ENCODE results near the gene MCF2L. TPM values are rescaled to one million over a fixed set of nuclear protein-coding genes. Genes with fewer than 3 reads are reported as not detected.

Gene MCF2L, protein sequence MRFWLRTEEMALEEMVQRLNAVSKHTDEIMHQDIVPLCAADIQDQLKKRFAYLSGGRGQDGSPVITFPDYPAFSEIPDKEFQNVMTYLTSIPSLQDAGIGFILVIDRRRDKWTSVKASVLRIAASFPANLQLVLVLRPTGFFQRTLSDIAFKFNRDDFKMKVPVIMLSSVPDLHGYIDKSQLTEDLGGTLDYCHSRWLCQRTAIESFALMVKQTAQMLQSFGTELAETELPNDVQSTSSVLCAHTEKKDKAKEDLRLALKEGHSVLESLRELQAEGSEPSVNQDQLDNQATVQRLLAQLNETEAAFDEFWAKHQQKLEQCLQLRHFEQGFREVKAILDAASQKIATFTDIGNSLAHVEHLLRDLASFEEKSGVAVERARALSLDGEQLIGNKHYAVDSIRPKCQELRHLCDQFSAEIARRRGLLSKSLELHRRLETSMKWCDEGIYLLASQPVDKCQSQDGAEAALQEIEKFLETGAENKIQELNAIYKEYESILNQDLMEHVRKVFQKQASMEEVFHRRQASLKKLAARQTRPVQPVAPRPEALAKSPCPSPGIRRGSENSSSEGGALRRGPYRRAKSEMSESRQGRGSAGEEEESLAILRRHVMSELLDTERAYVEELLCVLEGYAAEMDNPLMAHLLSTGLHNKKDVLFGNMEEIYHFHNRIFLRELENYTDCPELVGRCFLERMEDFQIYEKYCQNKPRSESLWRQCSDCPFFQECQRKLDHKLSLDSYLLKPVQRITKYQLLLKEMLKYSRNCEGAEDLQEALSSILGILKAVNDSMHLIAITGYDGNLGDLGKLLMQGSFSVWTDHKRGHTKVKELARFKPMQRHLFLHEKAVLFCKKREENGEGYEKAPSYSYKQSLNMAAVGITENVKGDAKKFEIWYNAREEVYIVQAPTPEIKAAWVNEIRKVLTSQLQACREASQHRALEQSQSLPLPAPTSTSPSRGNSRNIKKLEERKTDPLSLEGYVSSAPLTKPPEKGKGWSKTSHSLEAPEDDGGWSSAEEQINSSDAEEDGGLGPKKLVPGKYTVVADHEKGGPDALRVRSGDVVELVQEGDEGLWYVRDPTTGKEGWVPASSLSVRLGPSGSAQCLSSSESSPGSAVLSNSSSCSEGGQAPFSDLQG
- 0.32 to 0.73 TPM (median 0.36 TPM) in 5 replicates for total RNA-seq (2022; extraction: Qiagen RNA extraction; ENCODE audit: low read depth)

GRCh38 chr13:112968910-112969691 lies at the start of gene MCF2L:
Gene MCF2L, plus strand, starts transcription at chr13:112969214. Its CDS starts 166 bp downstream, at chr13:112969380.

DNA sequence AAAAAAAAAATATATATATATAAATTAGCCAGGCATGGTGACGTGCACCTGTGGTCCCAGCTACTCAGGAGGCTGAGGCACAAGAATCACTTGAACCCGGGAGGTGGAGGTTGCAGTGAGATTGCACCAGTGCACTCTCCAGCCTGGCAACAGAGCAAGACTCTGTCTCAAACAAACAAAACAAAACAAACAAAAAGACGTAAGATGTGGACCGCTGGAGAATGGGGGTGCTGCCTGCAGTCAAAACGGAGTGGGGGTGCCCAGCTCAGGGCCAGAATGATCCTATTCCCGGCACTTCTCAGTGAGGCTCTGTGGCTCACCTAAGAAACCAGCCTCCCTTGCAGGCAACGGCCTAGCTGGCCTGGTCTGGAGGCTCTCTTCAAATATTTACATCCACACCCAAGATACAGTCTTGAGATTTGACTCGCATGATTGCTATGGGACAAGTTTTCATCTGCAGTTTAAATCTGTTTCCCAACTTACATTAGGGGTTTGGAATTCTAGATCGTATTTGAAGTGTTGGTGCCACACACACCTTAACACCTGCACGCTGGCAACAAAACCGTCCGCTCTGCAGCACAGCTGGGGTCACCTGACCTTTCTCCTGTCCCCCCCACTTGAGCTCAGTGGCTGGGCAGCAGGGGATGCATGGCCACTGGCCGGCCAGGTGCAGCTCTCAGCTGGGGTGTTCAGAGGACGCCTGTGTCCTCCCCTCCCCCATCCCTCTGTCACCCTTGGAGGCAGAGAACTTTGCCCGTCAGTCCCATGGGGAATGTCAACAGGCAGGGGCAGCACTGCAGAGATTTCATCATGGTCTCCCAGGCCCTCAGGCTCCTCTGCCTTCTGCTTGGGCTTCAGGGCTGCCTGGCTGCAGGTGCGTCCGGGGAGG lies 136.3 kb downstream of the MCF2L start, which contains the start of gene F7:
TSS of gene F7 (plus strand) at position 760 of the 889 bp plus-strand sequence. CDS start at position 811, 51 bp downstream.

DNA sequence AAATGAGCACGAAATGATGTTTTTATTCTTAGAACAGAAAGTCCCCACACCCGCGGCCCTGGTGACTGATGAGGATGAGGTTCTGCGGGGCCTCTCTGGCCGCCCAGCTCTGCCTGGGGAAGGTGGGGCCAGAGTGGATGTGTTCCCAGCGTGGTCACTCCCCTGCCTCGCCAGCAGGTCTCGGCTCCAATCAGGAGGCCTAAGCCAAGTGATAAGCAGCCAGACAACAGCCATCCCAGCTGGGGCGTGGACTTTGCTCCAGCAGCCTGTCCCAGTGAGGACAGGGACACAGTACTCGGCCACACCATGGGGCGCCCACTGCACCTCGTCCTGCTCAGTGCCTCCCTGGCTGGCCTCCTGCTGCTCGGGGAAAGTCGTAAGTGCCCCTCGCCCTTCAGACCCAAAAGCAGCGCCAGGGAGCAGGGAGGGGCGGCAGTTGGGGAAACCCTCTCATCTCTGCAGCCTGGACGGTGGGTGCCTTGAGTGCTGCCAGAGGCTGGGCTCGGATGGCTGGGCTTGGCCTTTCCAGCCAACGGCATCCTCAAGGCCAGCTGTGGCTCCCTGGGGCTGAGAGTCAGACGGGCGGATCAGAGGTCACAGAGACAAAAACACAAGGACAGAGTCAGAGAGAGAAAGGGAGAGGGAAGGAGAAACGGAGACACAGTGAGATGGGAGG lies 153.7 kb downstream of the MCF2L start, which contains the start of gene F10:
TSS of gene F10 (plus strand) at position 250 of the 676 bp plus-strand sequence. CDS start at position 307, 57 bp downstream.

Other genes starting within 250 kb of the MCF2L start
- 0.07 to 0.11 TPM (median 0.10 TPM) in 4 of 5 replicates, not detected in the other for gene F7, start 136.6 kb downstream of the MCF2L start, total RNA-seq (2022; extraction: Qiagen RNA extraction; ENCODE audit: low read depth)
- not detected in 5 replicates for gene F10, start 153.6 kb downstream of the MCF2L start, total RNA-seq (2022; extraction: Qiagen RNA extraction; ENCODE audit: low read depth)
- not detected in 5 replicates for gene PROZ, start 189.4 kb downstream of the MCF2L start, total RNA-seq (2022; extraction: Qiagen RNA extraction; ENCODE audit: low read depth)
- gene PCID2, start 239.5 kb downstream of the MCF2L start, total RNA-seq (2022; extraction: Qiagen RNA extraction; ENCODE audit: low read depth) = 39.7 to 46.2 TPM (median 44.0 TPM) in 5 replicates
- 49.7 to 61.1 TPM (median 56.9 TPM) in 5 replicates for gene CUL4A, start 240.4 kb downstream of the MCF2L start, total RNA-seq (2022; extraction: Qiagen RNA extraction; ENCODE audit: low read depth)

Measured in A549 treated with DMSO at 1 μM for 4 hours (cell line).